NOMO-1 (cell line): ENCODE measurements around the gene DDX39A.
"Not testable (repeated sequence)": the region's sequence is repeated elsewhere in the genome, so short reads cannot be mapped to it uniquely, and the experiment has no call there.

Experiments used
- DNase-seq, 2 experiments: peaks; one replicate each; lab custom pipeline; 2025; ENCODE audit not compliant: unreplicated experiment in 2 of 2; lab: John Stamatoyannopoulos, UW

The DDX39A gene

GRCh38 chr19:14368011-14368513, 51.1 kb downstream of the DDX39A start:
- peak; percentile 74 to 95 for DNase-seq

DNA sequence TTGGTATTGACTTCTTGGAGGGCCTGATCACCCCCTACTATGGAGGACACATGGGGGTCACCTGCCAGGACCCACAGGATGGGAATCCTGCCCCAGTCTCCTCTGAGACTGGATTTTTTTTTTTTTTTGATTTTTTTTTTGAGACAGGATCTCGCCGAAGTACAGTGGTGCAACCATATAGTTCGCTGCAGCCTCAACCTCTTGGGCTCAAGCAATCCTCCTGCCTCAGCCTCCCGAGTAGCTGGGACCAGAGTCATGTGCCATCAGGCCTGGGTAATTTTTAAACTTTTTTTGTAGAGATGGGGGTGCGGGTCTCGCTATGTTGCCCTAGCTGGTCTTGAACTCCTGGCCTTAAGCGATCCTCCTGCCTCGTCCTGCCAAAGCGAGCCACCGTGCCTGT, 52.1 kb downstream of the DDX39A start:
- DNase-seq, result no peak

DNA sequence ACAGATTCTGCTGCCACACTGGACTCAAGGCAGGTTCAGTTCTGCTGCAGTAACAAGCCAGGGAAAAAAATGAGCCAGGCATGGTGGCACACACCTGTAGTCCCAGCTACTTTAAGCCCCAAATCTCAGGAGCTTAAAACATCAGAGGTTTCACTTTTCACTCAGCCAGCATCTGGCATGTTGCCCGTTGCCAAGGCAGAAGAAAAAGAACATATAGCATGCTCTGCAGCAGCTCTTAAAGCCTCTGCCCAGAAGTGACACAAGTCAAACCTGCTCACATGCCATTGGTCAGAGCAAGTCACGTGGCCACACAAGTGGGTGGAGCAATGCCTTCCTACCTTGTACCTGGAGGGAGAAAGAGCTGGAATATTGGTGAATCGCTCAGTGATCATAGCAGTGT, 52.6 kb downstream of the DDX39A start:
- peak in 1 of 2 experiments; percentile 32 for DNase-seq

DNA sequence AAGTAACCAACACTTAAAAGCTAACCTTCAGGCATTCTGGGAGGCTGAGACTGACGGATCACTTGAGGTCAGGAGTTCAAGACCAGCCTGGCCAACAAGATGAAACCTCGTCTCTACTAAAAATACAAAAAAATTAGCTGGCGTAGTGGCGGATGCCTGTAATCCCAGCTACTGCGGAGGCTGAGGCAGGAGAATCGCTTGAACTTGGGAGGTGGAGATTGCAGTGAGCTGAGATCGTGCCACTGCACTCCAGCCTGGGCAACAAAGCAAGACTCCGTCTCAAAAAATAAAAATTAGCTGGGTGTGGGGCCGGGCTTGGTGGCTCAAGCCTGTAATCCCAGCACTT, 55.1 kb downstream of the DDX39A start:
- DNase-seq, result not testable (repeated sequence)

DNA sequence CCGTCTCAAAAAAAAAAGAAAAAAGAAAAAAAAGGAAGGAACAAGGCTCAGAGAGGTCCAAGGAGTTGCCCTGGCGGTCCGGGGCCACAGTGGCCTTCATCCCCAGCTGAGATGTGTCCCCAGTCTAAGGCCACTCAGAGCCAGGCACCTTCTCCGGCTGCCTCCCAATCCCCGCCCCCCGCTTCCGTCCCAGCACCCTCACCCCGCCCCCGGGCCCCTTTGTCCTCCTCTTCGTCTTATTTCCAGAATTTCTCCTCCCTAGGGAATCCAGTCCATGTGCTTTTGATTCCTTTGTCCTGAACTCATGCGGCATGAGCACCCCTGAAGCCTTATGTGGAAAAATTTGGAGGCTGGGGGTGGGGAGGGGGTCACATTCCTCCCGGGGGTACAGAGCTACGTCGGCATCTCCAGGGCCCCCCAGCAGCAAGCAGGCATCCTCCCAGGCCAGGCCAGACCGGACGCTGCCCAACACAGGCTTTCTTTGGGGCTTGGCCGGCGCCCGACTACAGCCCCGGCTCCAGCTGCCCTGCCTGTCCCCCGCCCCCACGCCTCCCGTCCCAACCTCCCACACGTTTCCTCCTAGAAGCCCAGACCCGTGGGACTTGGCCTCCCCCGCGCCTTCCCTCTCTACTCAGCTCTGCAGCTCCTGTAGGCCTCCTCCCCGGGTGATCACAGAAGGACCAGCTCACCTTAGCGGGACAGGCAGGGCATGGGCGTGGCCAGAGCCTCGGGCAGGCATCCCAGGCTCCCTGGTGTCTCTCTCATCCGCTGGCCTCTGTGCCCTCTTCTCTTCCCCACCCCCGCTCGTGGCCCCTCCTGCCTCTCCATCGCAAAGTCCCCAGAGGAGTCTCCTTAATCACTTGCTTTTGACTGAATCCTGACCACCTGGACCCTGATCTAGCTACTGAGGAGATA, 55.7 kb downstream of the DDX39A start:
- DNase-seq, result no peak

DNA sequence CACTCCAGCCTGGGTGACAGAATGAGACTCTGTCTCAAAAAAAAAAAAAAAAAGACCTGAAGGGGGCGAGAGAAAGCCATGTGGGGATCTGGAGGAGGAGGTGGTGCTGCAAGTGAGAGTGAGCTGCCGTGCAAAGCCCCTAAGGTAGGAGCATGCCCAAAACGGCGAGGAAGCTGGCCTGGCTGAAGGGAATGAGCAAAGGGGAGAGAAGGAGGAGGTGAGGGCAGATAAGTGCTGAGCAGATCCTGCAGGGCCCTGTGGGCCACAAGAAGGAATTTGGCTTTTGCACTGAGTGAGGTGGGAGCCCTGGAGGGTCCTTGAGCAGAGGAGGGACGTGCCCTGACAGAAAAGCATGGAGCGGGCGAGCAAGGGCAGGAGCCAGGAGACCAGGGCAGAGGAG, 57.3 kb downstream of the DDX39A start:
- peak in 1 of 2 experiments; percentile 23 for DNase-seq
